GM19324 (cell line): ENCODE data around the gene CDHR2.

Source experiments
- ATAC-seq: cut with Tn5 transposase; IDR thresholded peaks from one replicate; pipeline ENCODE4 v1.9.1; 2021; ENCODE audit warnings: mild to moderate bottlenecking, moderate library complexity; ENCODE audit not compliant: unreplicated experiment, low FRiP score

The CDHR2 gene

GRCh38 chr5:176633598-176633997 lies 84.5 kb downstream of the CDHR2 start:
- ATAC-seq, result no peak

- no peak for ATAC-seq
Measured at GRCh38 chr5:176636426-176636825, 87.3 kb downstream of the CDHR2 start.

- no peak for ATAC-seq
Measured at GRCh38 chr5:176637556-176637955, 88.4 kb downstream of the CDHR2 start.

- no peak for ATAC-seq
Measured at GRCh38 chr5:176638437-176638836, 89.3 kb downstream of the CDHR2 start.

- no peak for ATAC-seq
Measured at GRCh38 chr5:176639208-176639607, 90.1 kb downstream of the CDHR2 start.

- no peak for ATAC-seq
Measured at GRCh38 chr5:176639981-176640380, 90.8 kb downstream of the CDHR2 start.

- no peak for ATAC-seq
Measured at GRCh38 chr5:176640616-176641015, 91.5 kb downstream of the CDHR2 start.

- no peak for ATAC-seq
Measured at GRCh38 chr5:176642675-176643490, 93.7 kb downstream of the CDHR2 start.

- no peak for ATAC-seq
Measured at GRCh38 chr5:176643491-176644219, 94.5 kb downstream of the CDHR2 start.

GRCh38 chr5:176644294-176644693 lies 95.2 kb downstream of the CDHR2 start:
- no peak for ATAC-seq

GRCh38 chr5:176644878-176645670 lies 95.9 kb downstream of the CDHR2 start:
- ATAC-seq, result no peak
